Naive thymus-derived CD4-positive, alpha-beta T cell (primary cell): ENCODE measurements around the gene TEKT5. TPM values are rescaled to one million over a fixed set of nuclear protein-coding genes. Genes with fewer than 3 reads are reported as not detected.

ENCODE experiments used
- ATAC-seq: fragments of 150-1000 bp; cut with Tn5 transposase; 2 replicates; pipeline ENCODE4 v1.10.0; 2021; ENCODE audit warnings: mild to moderate bottlenecking, moderate library complexity
- CTCF ChIA-PET: fragments of 350-600 bp; sonication (Branson Sonifier 250); formaldehyde crosslinking; loops from one replicate; lab custom pipeline; 2021; ENCODE audit warnings: antibody characterized with exemption; lab: Charles Lee
- POLR2A ChIA-PET: fragments of 350-600 bp; sonication (Branson Sonifier 250); formaldehyde crosslinking; loops from one replicate; lab custom pipeline; 2021; ENCODE audit warnings: antibody characterized with exemption, inconsistent platforms; lab: Charles Lee
- DNase-seq, 9 donors: peaks; one replicate each; pipeline versions ENCODE4 v3.0.0 to v3.0.0-alpha.2; 2020 to 2022; ENCODE audit warnings: mixed read lengths in 1 of 9
- H3K27ac ChIP-seq: one replicate; pipeline ENCODE4 v1.7.0; 2013; ENCODE audit warnings: mild to moderate bottlenecking, low read depth, low read length, moderate library complexity
- H3K27me3 ChIP-seq, 2 donors: one replicate each; pipeline ENCODE4 v1.7.0; 2013; ENCODE audit warnings: low read length in 2 of 2, mild to moderate bottlenecking in 2 of 2, moderate library complexity in 2 of 2; ENCODE audit not compliant: control insufficient read depth in 2 of 2, insufficient read depth in 2 of 2
- H3K36me3 ChIP-seq, 3 experiments: 1 replicate in 2 of 3; 2 replicates in 1 of 3; pipeline ENCODE4 v1.7.0; 2013; ENCODE audit warnings: low read length in 3 of 3, mild to moderate bottlenecking in 3 of 3, moderate library complexity in 1 of 3; ENCODE audit not compliant: insufficient read depth in 3 of 3, control insufficient read depth in 2 of 3
- H3K4me1 ChIP-seq, 2 donors: one replicate each; pipeline ENCODE4 v1.7.0; 2013; ENCODE audit warnings: low read length in 2 of 2, mild to moderate bottlenecking in 2 of 2, moderate library complexity in 1 of 2; ENCODE audit not compliant: control insufficient read depth in 2 of 2, insufficient read depth in 2 of 2
- H3K4me3 ChIP-seq: 2 replicates; pipeline ENCODE4 v1.7.0; 2013; ENCODE audit warnings: mild to moderate bottlenecking, low read length
- H3K9me3 ChIP-seq, 3 experiments: 1 replicate in 2 of 3; 2 replicates in 1 of 3; pipeline ENCODE4 v1.7.0; 2013; ENCODE audit warnings: low read length in 3 of 3; ENCODE audit not compliant: control insufficient read depth in 2 of 3
- H3K27ac Mint-ChIP-seq, 9 donors: one replicate each; pipeline ENCODE4 v1.8.0; 2020 to 2022; ENCODE audit warnings: mixed read lengths in 9 of 9, mild to moderate bottlenecking in 8 of 9, moderate library complexity in 5 of 9, inconsistent platforms in 2 of 9
- H3K27me3 Mint-ChIP-seq, 5 donors: one replicate each; pipeline ENCODE4 v1.8.0; 2021 to 2022; ENCODE audit warnings: mixed read lengths in 5 of 5, mild to moderate bottlenecking in 1 of 5
- H3K36me3 Mint-ChIP-seq, 5 donors: one replicate each; pipeline ENCODE4 v1.8.0; 2020 to 2022; ENCODE audit warnings: mixed read lengths in 5 of 5, mild to moderate bottlenecking in 3 of 5, inconsistent platforms in 1 of 5
- H3K4me1 Mint-ChIP-seq, 7 donors: one replicate each; pipeline ENCODE4 v1.8.0; 2020 to 2022; ENCODE audit warnings: mixed read lengths in 7 of 7, mild to moderate bottlenecking in 3 of 7, inconsistent platforms in 1 of 7
- H3K4me3 Mint-ChIP-seq, 10 donors: one replicate each; pipeline ENCODE4 v1.8.0; 2020 to 2022; ENCODE audit warnings: mild to moderate bottlenecking in 10 of 10, mixed read lengths in 10 of 10, moderate library complexity in 6 of 10, inconsistent platforms in 2 of 10
- H3K9me3 Mint-ChIP-seq, 11 donors: one replicate each; pipeline ENCODE4 v1.8.0; 2020 to 2022; ENCODE audit warnings: mixed read lengths in 11 of 11, mild to moderate bottlenecking in 4 of 11, inconsistent platforms in 1 of 11, moderate library complexity in 1 of 11
- intact Hi-C, 2 donors: fragments of 100-400 bp; cut with micrococcal nuclease; formaldehyde crosslinking; loops; one replicate each; pipeline ENCODE4 v1.15.1; 2023
- polyA plus RNA-seq, 2 donors: library from polyadenylated mRNA; unstranded; fragments of 300-500 nt; fragmentation: Illumina TruSeq; gene quantifications; one replicate each; pipeline ENCODE4 v1.2.3, GENCODE V29; 2021
- total RNA-seq, 6 experiments: library from RNA in 5 of 6; stranded (reverse) in 5 of 6; gene quantifications; 1 replicate in 5 of 6; 2 replicates in 1 of 6; pipeline ENCODE4 v1.2.3 and lab custom pipeline; 2021 to 2026

The TEKT5 gene
- total and polyA plus RNA-seq, 7 experiments from 2014 or later = 0.68 TPM; not detected in 6

- H3K9me3 Mint-ChIP-seq = peaks cover 0 to 12% (median 7%) of the 10 kb centered on the region in 11 donors
- H3K27me3 ChIP-seq = no peaks in the 10 kb centered on the region
- H3K27me3 Mint-ChIP-seq = peaks cover 0 to 25% (median 7%) of the 10 kb centered on the region in 5 donors
- no peak overlapping the region for H3K4me3 Mint-ChIP-seq
- H3K36me3 Mint-ChIP-seq = peaks cover 0 to 11% (median 3%) of the 10 kb centered on the region in 5 donors
- ChIA-PET CTCF (no interaction called here), POLR2A (no interaction called here)
- no peak overlapping the region for H3K4me3 ChIP-seq
- ATAC-seq (no peak), DNase-seq (no peak)
- no peak overlapping the region for H3K27ac ChIP-seq
- H3K4me1 Mint-ChIP-seq = peaks cover 0 to 5% (median 0%) of the 10 kb centered on the region in 7 donors
- no peaks in the 10 kb centered on the region for H3K36me3 ChIP-seq
- H3K4me1 ChIP-seq = no peaks in the 10 kb centered on the region
- intact Hi-C loops = no loop called here
- peaks cover 0 to 6% (median 0%) of the 10 kb centered on the region in 3 experiments for H3K9me3 ChIP-seq
- H3K27ac Mint-ChIP-seq = no peak overlapping the region
These were observed 62.8 kb downstream of the TEKT5 start for GRCh38 chr16:10631886-10632285.

GRCh38 chr16:10629592-10629963 is 65.2 kb downstream of the TEKT5 start:
- H3K36me3 ChIP-seq = no peaks in the 10 kb centered on the region
- H3K27ac ChIP-seq = no peak overlapping the region
- peaks cover 0 to 4% (median 0%) of the 10 kb centered on the region in 3 experiments for H3K9me3 ChIP-seq
- Mint-ChIP-seq H3K36me3 (peaks cover 0 to 11% (median 3%) of the 10 kb centered on the region in 5 donors), H3K9me3 (peaks cover 0 to 10% (median 3%) of the 10 kb centered on the region in 11 donors), H3K27ac (no peak overlapping the region), H3K4me1 (peaks cover 0 to 5% (median 0%) of the 10 kb centered on the region in 7 donors), H3K27me3 (peaks cover 0 to 23% (median 7%) of the 10 kb centered on the region in 5 donors), H3K4me3 (no peak overlapping the region)
- POLR2A ChIA-PET = no interaction called here
- CTCF ChIA-PET = no interaction called here
- no peak for DNase-seq
- no peaks in the 10 kb centered on the region for H3K27me3 ChIP-seq
- H3K4me1 ChIP-seq = no peaks in the 10 kb centered on the region
- H3K4me3 ChIP-seq = no peak overlapping the region
- intact Hi-C loops = no loop called here
- ATAC-seq = no peak

GRCh38 chr16:10625595-10626357 is 69.0 kb downstream of the TEKT5 start:
- Histone ChIP-seq H3K4me1 (no peaks in the 10 kb centered on the region), H3K27me3 (no peaks in the 10 kb centered on the region), H3K36me3 (no peaks in the 10 kb centered on the region), H3K27ac (no peak overlapping the region), H3K9me3 (no peaks in the 10 kb centered on the region), H3K4me3 (no peak overlapping the region)
- Mint-ChIP-seq H3K9me3 (peaks cover 0 to 2% (median 0%) of the 10 kb centered on the region in 11 donors), H3K4me1 (peaks cover 0 to 5% (median 0%) of the 10 kb centered on the region in 7 donors), H3K36me3 (no peaks in the 10 kb centered on the region), H3K27me3 (peaks cover 0 to 6% (median 0%) of the 10 kb centered on the region in 5 donors), H3K4me3 (no peak overlapping the region), H3K27ac (no peak overlapping the region)
- ATAC-seq = no peak
- CTCF ChIA-PET = no interaction called here
- intact Hi-C loops = no loop called here
- DNase-seq = no peak
- POLR2A ChIA-PET = no interaction called here

GRCh38 chr16:10624527-10624926 is 70.2 kb downstream of the TEKT5 start:
- Histone ChIP-seq H3K27ac (no peak overlapping the region), H3K4me1 (no peaks in the 10 kb centered on the region), H3K4me3 (no peak overlapping the region), H3K27me3 (peaks cover 0 to 2% of the 10 kb centered on the region in 2 donors), H3K9me3 (no peaks in the 10 kb centered on the region), H3K36me3 (no peaks in the 10 kb centered on the region)
- Mint-ChIP-seq H3K4me1 (peaks cover 0 to 5% (median 0%) of the 10 kb centered on the region in 7 donors), H3K36me3 (no peaks in the 10 kb centered on the region), H3K27ac (no peak overlapping the region), H3K4me3 (no peak overlapping the region), H3K9me3 (peaks cover 0 to 2% (median 0%) of the 10 kb centered on the region in 11 donors), H3K27me3 (peaks cover 0 to 10% (median 9%) of the 10 kb centered on the region in 5 donors)
- intact Hi-C loops = no loop called here
- ATAC-seq (no peak), DNase-seq (no peak)
- CTCF ChIA-PET = no interaction called here
- POLR2A ChIA-PET = no interaction called here

GRCh38 chr16:10623059-10623458 is 71.7 kb downstream of the TEKT5 start:
- H3K4me3 Mint-ChIP-seq = no peak overlapping the region
- ChIA-PET POLR2A (no interaction called here), CTCF (no interaction called here)

GRCh38 chr16:10622036-10622921 is 72.5 kb downstream of the TEKT5 start:
- H3K36me3 ChIP-seq = no peaks in the 10 kb centered on the region
- no peaks in the 10 kb centered on the region for H3K4me1 ChIP-seq
- Mint-ChIP-seq H3K27ac (no peak overlapping the region), H3K27me3 (peaks cover 5 to 32% (median 16%) of the 10 kb centered on the region in 5 donors), H3K4me3 (no peak overlapping the region), H3K9me3 (peaks cover 0 to 4% (median 0%) of the 10 kb centered on the region in 11 donors), H3K36me3 (no peaks in the 10 kb centered on the region), H3K4me1 (peaks cover 0 to 4% (median 0%) of the 10 kb centered on the region in 7 donors)
- intact Hi-C loops = no loop called here
- no peak overlapping the region for H3K27ac ChIP-seq
- peaks cover 0 to 2% of the 10 kb centered on the region in 2 donors for H3K27me3 ChIP-seq
- H3K9me3 ChIP-seq = no peaks in the 10 kb centered on the region
- no peak overlapping the region for H3K4me3 ChIP-seq
- no peak for DNase-seq
- CTCF ChIA-PET = no interaction called here
- POLR2A ChIA-PET = no interaction called here
- no peak for ATAC-seq

More at GRCh38 chr16:10623059-10623458, 71.7 kb downstream of the TEKT5 start:
- no peaks in the 10 kb centered on the region for H3K9me3 ChIP-seq
- Mint-ChIP-seq H3K27me3 (peaks cover 3 to 24% (median 14%) of the 10 kb centered on the region in 5 donors), H3K9me3 (peaks cover 0 to 3% (median 0%) of the 10 kb centered on the region in 11 donors), H3K36me3 (no peaks in the 10 kb centered on the region), H3K4me1 (peaks cover 0 to 6% (median 0%) of the 10 kb centered on the region in 7 donors), H3K27ac (peak overlapping the region in 1 of 9 donors; percentile 59)
- no peak for ATAC-seq
- intact Hi-C loops = no loop called here
- H3K27ac ChIP-seq = no peak overlapping the region
- DNase-seq = no peak
- H3K27me3 ChIP-seq = peaks cover 0 to 2% of the 10 kb centered on the region in 2 donors
- H3K4me3 ChIP-seq = no peak overlapping the region
- no peaks in the 10 kb centered on the region for H3K4me1 ChIP-seq
- H3K36me3 ChIP-seq = no peaks in the 10 kb centered on the region
